HEK293T (cell line): ENCODE results near the gene ZNF333.

Experiments
- CTCF ChIA-PET: fragments of 350-600 bp; formaldehyde crosslinking; extraction: SDS; loops from one replicate; lab custom pipeline; 2021; ENCODE audit warnings: antibody characterized with exemption, inconsistent platforms; lab: Yijun Ruan, JAX
- POLR2A ChIA-PET: fragments of 350-600 bp; formaldehyde crosslinking; extraction: SDS; loops from one replicate; lab custom pipeline; 2020; ENCODE audit warnings: antibody characterized with exemption, inconsistent platforms; lab: Yijun Ruan, JAX
- DNase-seq: peaks from one replicate; pipeline ENCODE4 v3.0.0; 2012; ENCODE audit warnings: mixed read lengths; ENCODE audit errors: extremely low spot score
- ARNT ChIP-seq: fragments of 450-650 bp; IDR thresholded peaks from 2 replicates; pipeline ENCODE4 v1.6.1; 2017; ENCODE audit warnings: mild to moderate bottlenecking
- BHLHE40 ChIP-seq: fragments of 450-650 bp; IDR thresholded peaks from 2 replicates; pipeline ENCODE4 v1.6.1; 2016; ENCODE audit warnings: mild to moderate bottlenecking, moderate library complexity, borderline replicate concordance
- CTBP1 ChIP-seq: fragments of 450-650 bp; IDR thresholded peaks from 2 replicates; pipeline ENCODE4 v1.6.1; 2016; ENCODE audit warnings: borderline replicate concordance
- ELF4 ChIP-seq: fragments of 450-650 bp; IDR thresholded peaks from 2 replicates; pipeline ENCODE4 v1.6.1; 2017; ENCODE audit warnings: antibody characterized with exemption
- FOXA1 ChIP-seq: fragments of 450-650 bp; IDR thresholded peaks from 2 replicates; pipeline ENCODE4 v1.6.1; 2016; ENCODE audit warnings: mild to moderate bottlenecking
- FOXK2 ChIP-seq: fragments of 450-650 bp; IDR thresholded peaks from 2 replicates; pipeline ENCODE4 v1.6.1; 2016; ENCODE audit warnings: mild to moderate bottlenecking
- FOXM1 ChIP-seq: fragments of 450-650 bp; IDR thresholded peaks from 2 replicates; pipeline ENCODE4 v1.6.1; 2017; ENCODE audit warnings: mild to moderate bottlenecking, borderline replicate concordance
- HDGF ChIP-seq: fragments of 450-650 bp; IDR thresholded peaks from 2 replicates; pipeline ENCODE4 v1.6.1; 2017; ENCODE audit warnings: antibody characterized with exemption, borderline replicate concordance
- L3MBTL2 ChIP-seq: fragments of 450-650 bp; conservative IDR thresholded peaks from 2 replicates; pipeline ENCODE4 v1.6.1; 2016; ENCODE audit warnings: mild to moderate bottlenecking
- LEF1 ChIP-seq: fragments of 450-650 bp; IDR thresholded peaks from 2 replicates; pipeline ENCODE4 v1.6.1; 2017; ENCODE audit warnings: mild to moderate bottlenecking, borderline replicate concordance
- NFRKB ChIP-seq: fragments of 450-650 bp; IDR thresholded peaks from 2 replicates; pipeline ENCODE4 v1.6.1; 2016; ENCODE audit warnings: mild to moderate bottlenecking, moderate library complexity
- SP1 ChIP-seq: fragments of 450-650 bp; IDR thresholded peaks from 2 replicates; pipeline ENCODE4 v1.6.1; 2017
- SUZ12 ChIP-seq: fragments of 450-650 bp; IDR thresholded peaks from 2 replicates; pipeline ENCODE4 v1.6.1; 2016; ENCODE audit warnings: mild to moderate bottlenecking
- TARDBP ChIP-seq: fragments of 450-650 bp; IDR thresholded peaks from 2 replicates; pipeline ENCODE4 v1.6.1; 2016
- ZNF384 ChIP-seq: fragments of 450-650 bp; IDR thresholded peaks from 2 replicates; pipeline ENCODE4 v1.6.1; 2016
- TF ChIP-seq, protein P1 (sequence below): fragments of 450-650 bp; IDR thresholded peaks from 2 replicates; pipeline ENCODE4 v1.6.1; 2016

ZNF333 gene

DNA sequence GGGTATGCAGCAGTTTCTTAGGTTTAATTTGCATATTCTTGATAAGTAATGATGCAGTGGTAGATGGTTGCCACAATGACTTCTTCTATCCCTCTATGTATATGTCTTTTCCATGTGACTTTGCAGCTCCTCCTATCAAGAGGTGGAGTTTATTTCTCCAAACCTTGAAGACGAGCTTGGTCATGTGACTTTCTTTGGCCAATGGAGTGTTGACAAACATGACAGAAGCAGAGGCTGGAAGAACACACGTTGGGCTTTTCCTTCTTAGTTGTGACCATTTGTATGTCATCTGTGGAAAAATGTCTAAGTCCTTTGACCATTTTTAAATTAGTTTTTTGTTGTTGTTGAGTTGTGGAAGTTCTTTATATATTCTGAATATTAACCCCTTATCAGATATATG, 32.3 kb downstream of the ZNF333 start:
- no peak for DNase-seq

DNA sequence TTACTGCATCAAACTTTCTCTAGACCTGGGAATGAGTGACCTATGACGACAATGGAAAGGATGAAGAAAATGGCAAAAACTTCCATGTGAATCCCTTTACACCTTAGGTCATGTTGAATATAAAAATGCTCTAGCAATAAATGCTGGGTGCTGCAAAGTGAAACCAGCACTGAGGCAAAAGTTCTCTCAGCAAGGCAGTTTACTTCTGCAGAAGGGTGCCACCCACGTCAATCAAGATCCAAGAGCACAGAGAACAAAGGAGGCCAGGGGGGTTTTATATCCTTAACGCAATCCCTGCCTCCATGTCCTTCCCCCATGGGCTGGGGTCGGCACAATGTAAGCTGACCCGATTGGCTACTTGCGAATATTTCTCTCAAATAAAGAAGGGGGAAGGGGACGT, 38.7 kb downstream of the ZNF333 start:
- no peak for DNase-seq
- CTCF ChIA-PET: no interaction called here
- TF ChIP-seq TARDBP (no peak), FOXA1 (no peak), FOXK2 (no peak), CTBP1 (no peak), HDGF (no peak), NFRKB (no peak), BHLHE40 (no peak), SUZ12 (no peak)
- TF ChIP-seq, protein P1, sequence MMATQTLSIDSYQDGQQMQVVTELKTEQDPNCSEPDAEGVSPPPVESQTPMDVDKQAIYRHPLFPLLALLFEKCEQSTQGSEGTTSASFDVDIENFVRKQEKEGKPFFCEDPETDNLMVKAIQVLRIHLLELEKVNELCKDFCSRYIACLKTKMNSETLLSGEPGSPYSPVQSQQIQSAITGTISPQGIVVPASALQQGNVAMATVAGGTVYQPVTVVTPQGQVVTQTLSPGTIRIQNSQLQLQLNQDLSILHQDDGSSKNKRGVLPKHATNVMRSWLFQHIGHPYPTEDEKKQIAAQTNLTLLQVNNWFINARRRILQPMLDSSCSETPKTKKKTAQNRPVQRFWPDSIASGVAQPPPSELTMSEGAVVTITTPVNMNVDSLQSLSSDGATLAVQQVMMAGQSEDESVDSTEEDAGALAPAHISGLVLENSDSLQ: no peak
- POLR2A ChIA-PET: no interaction called here

More for the DNA sequence above, 32.3 kb downstream of the ZNF333 start:
- ChIA-PET POLR2A (no interaction called here), CTCF (no interaction called here)
- no peak for TF ChIP-seq CTBP1
- TF ChIP-seq HDGF: no peak
- no peak for TF ChIP-seq FOXK2
- no peak for TF ChIP-seq ZNF384
- no peak for TF ChIP-seq FOXM1
- TF ChIP-seq ELF4: no peak
- no peak for TF ChIP-seq LEF1
- TF ChIP-seq L3MBTL2: no peak
- no peak for TF ChIP-seq BHLHE40
- TF ChIP-seq, protein P1: no peak
- TF ChIP-seq TARDBP: no peak
- no peak for TF ChIP-seq ARNT
- TF ChIP-seq SP1: no peak
- TF ChIP-seq FOXA1: no peak
- TF ChIP-seq SUZ12: no peak
- no peak for TF ChIP-seq NFRKB

DNA sequence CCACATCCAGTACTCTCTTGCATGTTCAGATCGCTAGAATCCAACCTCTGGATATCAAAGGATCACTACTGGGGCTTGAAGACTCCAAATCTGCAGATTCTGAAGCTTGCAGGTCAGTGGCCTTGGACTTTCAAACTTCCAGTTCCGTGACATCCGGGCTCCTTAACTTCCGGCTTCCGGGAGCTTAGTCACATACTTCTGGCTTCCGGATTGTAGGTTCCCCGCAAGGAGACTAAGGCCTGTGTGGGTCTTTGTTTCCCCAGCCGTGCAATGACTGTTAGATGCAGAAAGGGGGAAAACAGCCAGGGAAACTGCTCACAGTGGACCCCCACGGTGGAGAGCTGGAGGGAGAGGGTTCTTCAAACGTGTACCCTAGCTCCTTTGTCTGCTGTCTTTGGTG, 41.4 kb downstream of the ZNF333 start:
- DNase-seq: no peak
- CTCF ChIA-PET: interaction anchor here (0.5 kb wide), 1 partner anchor 154 kb away, joined by 3 read pairs; no protein-coding TSS in a partner anchor
- no peak for TF ChIP-seq HDGF
- no peak for TF ChIP-seq FOXK2
- TF ChIP-seq ZNF384: no peak
- TF ChIP-seq L3MBTL2: no peak
- TF ChIP-seq FOXM1: no peak
- TF ChIP-seq NFRKB: no peak
- no peak for TF ChIP-seq FOXA1
- no peak for TF ChIP-seq TARDBP
- no peak for TF ChIP-seq SUZ12
- no peak for TF ChIP-seq BHLHE40
- no peak for TF ChIP-seq ARNT
- TF ChIP-seq, protein P1: no peak
- no peak for TF ChIP-seq SP1
- POLR2A ChIA-PET: no interaction called here

DNA sequence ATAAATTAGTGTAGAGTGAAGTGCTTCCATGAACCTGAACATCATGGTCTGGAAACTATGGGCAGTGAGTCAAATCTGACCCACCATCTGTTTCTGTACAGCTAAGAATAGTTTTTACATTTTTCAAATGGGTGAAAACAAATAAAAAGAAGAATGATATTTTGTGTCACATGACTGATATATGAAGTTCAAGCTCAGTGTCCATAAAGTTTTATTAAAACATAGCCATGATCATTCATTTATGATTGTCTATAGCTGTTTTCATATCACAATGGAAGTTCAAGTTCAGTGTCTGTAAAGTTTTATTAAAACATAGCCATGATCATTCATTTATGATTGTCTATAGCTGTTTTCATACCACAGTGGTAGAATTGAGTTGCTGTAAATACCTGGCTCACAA, 42.7 kb downstream of the ZNF333 start:
- TF ChIP-seq TARDBP (no peak), NFRKB (no peak), ELF4 (no peak)
- DNase-seq: no peak
- ChIA-PET CTCF (no interaction called here), POLR2A (no interaction called here)

DNA sequence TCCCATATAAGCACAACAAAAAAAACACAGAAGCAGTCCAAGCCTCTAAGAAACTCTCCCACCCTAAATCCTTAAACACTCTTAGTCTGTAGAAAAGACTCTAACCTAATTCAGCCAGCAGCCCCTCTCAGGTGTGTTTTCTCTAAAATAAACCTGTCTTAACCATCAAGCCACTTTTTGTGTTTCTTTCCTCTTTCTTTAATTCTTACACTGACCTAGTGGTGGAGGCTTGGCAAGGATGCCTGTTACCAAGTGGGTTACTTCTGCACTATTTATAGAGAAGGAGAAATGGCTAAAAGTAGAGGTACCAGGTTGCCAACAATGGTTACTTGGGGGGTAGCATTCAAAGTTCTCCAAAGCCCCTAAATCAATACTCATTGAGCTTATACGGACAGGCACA, 43.7 kb downstream of the ZNF333 start:
- TF ChIP-seq FOXK2 (no peak), SUZ12 (no peak), FOXA1 (no peak), BHLHE40 (no peak), L3MBTL2 (no peak), SP1 (no peak), CTBP1 (no peak), FOXM1 (no peak), LEF1 (no peak), ARNT (no peak)
- ChIA-PET CTCF (no interaction called here), POLR2A (no interaction called here)
- no peak for DNase-seq

DNA sequence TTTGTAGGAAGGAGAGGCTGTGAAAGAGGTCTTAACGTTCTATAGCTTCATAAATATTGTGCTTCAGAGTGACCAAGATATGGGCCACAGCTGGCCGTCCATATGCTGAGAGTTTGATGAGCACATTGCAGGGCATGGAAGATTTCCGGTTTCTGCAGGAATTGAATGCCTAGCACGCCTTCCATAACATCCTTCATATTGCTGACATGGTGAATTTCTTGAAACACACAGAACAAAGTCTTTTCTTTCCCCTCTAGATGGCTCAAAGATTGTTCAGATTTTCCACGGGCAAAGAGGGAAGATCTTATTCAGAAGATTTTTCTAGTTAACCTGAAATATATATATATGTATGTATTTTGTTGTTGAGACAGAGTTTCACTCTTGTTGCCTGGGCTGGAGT, 46.1 kb downstream of the ZNF333 start:
- ChIA-PET CTCF (no interaction called here), POLR2A (no interaction called here)

More for the DNA sequence above, 46.1 kb downstream of the ZNF333 start:
- TF ChIP-seq, protein P1: no peak
- TF ChIP-seq CTBP1 (no peak), FOXK2 (no peak), FOXA1 (no peak), ZNF384 (no peak), SP1 (no peak), ELF4 (no peak), FOXM1 (no peak), NFRKB (no peak), TARDBP (no peak), LEF1 (no peak), HDGF (no peak), SUZ12 (no peak), L3MBTL2 (no peak), ARNT (no peak), BHLHE40 (no peak)
- DNase-seq: no peak
